HL-60 (cell line): ENCODE data around the gene SLC27A5.

ENCODE experiments used
- CTCF ChIP-seq: IDR thresholded peaks from one replicate; pipeline ENCODE4 v1.5.1; 2011; ENCODE audit warnings: low read length, control low read depth, inconsistent platforms; ENCODE audit not compliant: insufficient read depth
- GABPA ChIP-seq: IDR thresholded peaks from 2 replicates; pipeline ENCODE4 v1.6.1; 2012; ENCODE audit warnings: low read depth
- POLR2AphosphoS5 ChIP-seq: IDR thresholded peaks from 2 replicates; pipeline ENCODE4 v1.6.1; 2012; ENCODE audit warnings: low read depth
- REST ChIP-seq: IDR thresholded peaks from 2 replicates; pipeline ENCODE4 v1.6.1; 2012; ENCODE audit warnings: low read depth; ENCODE audit not compliant: insufficient replicate concordance

GRCh38 chr19:58474291-58474996 is 37.3 kb downstream of the SLC27A5 start:
- TF ChIP-seq CTCF (no peak), POLR2AphosphoS5 (no peak), REST (no peak), GABPA (no peak)
